Stimulated activated CD4-positive, alpha-beta T cell treated with anti-CD3 and anti-CD28 coated beads, TNF-alpha, amount 100 ng/mL, for 1 hour (primary cell): ENCODE results near the gene TADA1.
"Not testable (repeated sequence)": the region's sequence is repeated elsewhere in the genome, so short reads cannot be mapped to it uniquely, and the experiment has no call there.

Source experiments
- DNase-seq, 3 donors: peaks; one replicate each; pipeline ENCODE4 v3.0.0-alpha.2; 2020; ENCODE audit warnings: low read depth in 3 of 3, low spot score in 1 of 3

Gene TADA1

GRCh38 chr1:166844791-166845190 is 31.3 kb downstream of the TADA1 start:
- no peak for DNase-seq

- no peak for DNase-seq
Observed at GRCh38 chr1:166843769-166844596, 32.1 kb downstream of the TADA1 start.

- DNase-seq: no peak
Observed at GRCh38 chr1:166843322-166843721, 32.7 kb downstream of the TADA1 start.

- DNase-seq: no peak
Observed at GRCh38 chr1:166840309-166841274, 35.5 kb downstream of the TADA1 start.

GRCh38 chr1:166839600-166840308 is 36.3 kb downstream of the TADA1 start:
- DNase-seq: peak; percentile 16 to 46 (median 17)

- peak; percentile 42 to 70 (median 62) for DNase-seq
Observed at GRCh38 chr1:166838766-166839599, 37.1 kb downstream of the TADA1 start, which contains the start of gene POGK. POGK (plus strand) TSS chr1:166839475; CDS start chr1:166840957, 1,482 bp downstream.

GRCh38 chr1:166836733-166837132 is 39.3 kb downstream of the TADA1 start:
- no peak for DNase-seq

GRCh38 chr1:166829762-166830161 is 46.3 kb downstream of the TADA1 start:
- DNase-seq: not testable (repeated sequence)

GRCh38 chr1:166827426-166827825 is 48.6 kb downstream of the TADA1 start:
- no peak for DNase-seq

- DNase-seq: no peak
Observed at GRCh38 chr1:166822385-166822784, 53.7 kb downstream of the TADA1 start.

GRCh38 chr1:166819974-166820373 is 56.1 kb downstream of the TADA1 start:
- no peak for DNase-seq

GRCh38 chr1:166814611-166815010 is 61.5 kb downstream of the TADA1 start:
- no peak for DNase-seq

GRCh38 chr1:166813508-166814223 is 62.4 kb downstream of the TADA1 start:
- DNase-seq: no peak

GRCh38 chr1:166811691-166812090 is 64.4 kb downstream of the TADA1 start:
- no peak for DNase-seq

GRCh38 chr1:166808952-166809351 is 67.1 kb downstream of the TADA1 start:
- DNase-seq: no peak
